HUDEP-2 (cell line): ENCODE measurements around the gene ELP4.
"Not testable (repeated sequence)": the region's sequence is repeated elsewhere in the genome, so short reads cannot be mapped to it uniquely, and the experiment has no call there.

Source experiments
- DNase-seq, 76 experiments: peaks; one replicate each; lab custom pipeline; 2025; ENCODE audit not compliant: unreplicated experiment in 76 of 76; lab: John Stamatoyannopoulos, UW

ELP4 gene

DNA sequence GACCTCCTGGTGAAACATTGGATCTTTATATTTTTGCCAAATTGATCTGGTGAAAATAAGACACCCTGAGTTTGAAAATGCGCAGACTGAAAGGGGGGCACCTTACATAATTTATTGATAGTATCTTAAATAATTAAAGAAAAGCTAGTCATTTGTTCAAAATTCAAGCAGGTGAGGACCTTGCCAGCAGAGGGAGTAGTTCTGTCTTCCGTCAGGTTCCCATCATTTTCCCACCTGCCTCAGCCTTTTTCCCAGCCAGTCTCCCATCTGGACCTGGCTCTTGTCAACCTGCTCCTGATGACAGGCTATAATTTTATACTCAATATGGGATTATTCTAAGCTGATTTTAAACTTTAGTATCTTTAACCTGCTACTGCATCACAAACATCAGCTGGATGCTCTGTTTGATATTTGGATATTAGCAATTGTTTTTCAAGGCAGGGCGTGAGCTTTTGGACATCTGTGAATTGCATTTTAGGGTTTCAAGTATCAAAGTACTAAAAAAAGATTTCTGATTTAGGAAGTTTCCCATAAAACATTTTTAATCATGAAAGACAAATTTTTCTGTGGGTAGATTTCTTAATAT, 132.0 kb downstream of the ELP4 start:
- DNase-seq, result peak in 2 of 76 experiments; percentile 5 to 6

DNA sequence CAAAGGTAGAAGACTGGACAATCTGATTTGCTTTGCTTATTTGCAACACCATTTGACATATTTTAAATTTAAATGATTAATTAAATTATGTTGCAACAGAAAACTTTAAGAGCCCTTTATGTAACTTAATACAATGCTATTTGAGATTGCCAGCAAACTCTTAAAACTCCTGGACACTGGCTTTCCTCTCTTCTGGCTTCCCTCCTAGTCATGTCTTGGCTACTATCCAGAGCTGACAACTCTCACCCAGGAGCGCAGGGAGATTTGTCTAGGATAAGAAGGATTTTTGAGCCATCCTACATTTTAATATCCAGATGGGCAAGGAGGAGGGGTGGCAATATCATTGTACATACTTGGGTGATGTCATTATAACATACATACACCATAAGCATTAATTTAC, 134.3 kb downstream of the ELP4 start:
- no peak for DNase-seq

DNA sequence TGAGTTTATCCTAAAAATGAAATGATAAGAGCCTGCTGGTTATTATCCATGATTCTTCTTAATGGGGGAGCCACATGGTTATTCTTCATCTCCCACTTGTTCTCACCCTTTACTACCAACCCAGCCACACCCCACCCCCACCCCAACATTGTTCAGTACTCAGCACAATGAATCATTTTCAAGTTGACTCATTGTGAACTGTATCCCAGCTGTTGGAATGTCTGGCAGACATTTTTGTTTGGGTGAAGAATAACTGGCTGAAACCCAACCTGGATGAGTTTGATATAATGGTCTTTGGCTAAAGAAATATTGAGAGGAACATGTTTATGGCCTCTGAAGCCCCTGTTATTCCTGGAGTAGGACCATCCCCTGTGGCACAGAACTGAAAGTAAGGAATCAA, 136.2 kb downstream of the ELP4 start:
- DNase-seq, result no peak

DNA sequence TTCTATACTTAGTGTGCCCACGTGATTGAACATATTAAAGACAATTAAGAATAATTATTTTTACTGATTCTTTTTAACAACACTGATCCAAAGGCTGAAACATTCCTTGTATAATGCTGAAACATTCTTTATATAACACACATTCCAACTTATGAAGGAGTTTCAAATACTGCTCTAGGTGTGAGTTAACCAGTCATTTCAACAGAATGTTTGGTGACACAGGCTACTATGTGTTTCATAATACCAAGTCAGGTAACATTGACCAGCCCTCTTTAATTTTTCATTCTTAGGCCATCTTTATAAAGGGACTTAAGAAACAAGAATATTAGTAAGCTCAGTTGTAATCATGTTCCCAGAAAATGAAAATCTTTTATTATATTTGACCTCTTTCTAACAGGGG, 136.6 kb downstream of the ELP4 start:
- DNase-seq, result no peak

DNA sequence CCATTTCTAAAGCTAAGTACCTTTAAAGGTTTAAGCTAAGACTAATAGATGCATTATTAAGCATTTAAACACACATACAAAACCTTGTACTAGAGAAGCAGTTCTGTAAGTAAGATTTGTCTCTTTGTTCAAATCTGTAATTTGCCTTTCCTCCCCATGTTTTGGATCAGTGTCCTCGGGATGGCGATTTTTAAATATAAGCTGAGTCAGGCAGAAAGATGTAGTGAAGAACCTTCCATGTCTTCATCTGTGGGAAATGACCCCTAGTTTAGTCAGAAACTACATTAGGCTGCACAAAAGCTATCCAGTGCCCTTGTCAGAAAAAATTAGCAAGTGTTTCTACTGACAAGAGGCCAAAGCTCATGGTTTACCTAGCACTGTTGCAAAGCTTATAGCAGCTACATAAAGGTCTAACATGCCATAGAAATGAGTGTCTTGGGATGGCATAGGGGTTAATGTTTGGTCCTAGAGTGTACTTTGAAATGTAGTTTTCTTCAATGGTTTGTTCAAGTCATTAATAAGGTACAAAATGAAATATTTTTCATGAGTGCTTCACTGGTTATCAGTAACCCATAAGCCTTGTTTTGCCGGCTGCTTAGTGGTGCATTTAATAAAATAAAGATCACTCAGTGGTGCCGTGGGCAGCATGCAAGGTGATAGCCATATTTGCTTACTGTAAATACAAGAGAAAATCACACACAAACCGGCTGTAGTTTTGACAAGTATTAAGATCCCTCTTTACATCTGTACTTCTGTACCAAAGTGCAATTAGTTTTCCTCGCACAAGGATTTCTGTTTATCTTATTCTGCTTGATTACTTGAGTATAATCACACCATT, 139.8 kb downstream of the ELP4 start:
- no peak for DNase-seq

DNA sequence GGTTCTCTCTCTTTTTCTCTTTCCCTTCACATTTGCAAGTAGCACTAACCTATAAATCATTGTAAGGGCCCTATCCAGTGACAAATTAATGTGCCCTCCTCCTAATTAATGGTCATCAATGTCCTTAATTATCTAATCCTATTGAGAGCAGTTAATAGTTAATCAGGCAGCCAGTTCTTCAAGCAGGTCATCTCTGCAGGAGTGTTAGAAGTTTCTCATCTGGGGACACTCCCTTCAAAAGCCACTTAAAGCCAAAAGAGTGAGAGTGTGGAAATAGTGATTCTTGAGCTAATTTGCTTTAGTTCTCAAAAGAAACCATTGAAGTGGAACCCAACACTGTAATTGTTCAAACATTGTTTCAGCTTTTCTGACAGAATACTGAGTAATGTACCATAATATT, 141.6 kb downstream of the ELP4 start:
- DNase-seq, result no peak

DNA sequence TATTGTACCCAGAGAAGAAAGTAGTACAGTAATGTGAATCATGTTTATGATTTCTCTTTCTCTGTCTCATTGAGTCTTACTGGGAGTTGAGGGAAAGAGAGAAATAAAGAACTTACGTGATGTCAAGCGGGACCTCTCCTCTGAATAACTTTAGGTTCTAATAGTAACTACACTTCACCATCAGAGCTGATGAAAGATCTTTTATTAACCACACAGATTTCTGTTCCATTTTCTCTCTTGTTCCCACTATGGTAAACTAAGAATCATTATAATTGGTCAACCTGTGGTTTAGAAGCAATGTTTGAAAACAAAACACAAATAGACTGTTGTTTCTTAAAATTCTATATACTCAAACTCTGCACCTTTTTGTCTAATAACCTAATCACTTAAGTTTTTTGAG, 142.3 kb downstream of the ELP4 start:
- DNase-seq, result no peak

DNA sequence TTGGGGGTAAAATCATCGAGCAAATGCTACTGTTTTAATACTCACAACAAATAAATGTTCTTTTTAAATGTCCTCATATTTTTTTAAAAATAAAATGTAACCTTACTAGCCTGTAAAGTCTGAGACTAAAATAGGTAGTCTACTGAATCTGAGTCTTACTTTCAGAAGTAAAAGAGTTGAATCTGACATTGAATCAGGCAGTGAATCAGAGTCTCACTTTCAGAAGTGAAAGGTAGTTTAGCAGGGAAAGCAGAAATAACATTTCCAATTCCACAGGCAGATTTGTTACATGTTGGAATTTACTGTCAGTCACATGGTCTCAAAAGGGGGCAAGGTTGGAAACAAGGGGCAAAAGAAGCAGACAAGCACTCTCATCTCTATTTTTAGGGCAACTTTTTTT, 143.0 kb downstream of the ELP4 start:
- no peak for DNase-seq

DNA sequence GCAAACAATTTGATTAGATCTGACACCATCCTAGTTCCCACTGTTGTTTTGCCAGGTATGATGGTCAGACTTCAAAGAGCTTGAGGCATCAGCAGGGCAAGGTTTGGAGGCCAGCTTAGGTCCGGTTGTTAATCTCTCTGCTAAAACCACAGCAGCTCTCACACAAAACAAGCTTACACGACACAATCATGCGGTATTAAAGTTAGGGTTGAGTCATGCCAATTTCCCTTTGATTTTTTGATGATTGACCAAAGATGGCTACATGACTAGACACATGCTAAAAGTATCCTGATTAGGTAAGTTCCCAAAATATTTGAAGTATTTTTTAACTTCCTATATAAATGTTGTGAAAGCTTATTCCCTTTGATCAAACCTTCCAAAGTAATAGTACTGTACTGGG, 145.9 kb downstream of the ELP4 start:
- DNase-seq, result no peak

DNA sequence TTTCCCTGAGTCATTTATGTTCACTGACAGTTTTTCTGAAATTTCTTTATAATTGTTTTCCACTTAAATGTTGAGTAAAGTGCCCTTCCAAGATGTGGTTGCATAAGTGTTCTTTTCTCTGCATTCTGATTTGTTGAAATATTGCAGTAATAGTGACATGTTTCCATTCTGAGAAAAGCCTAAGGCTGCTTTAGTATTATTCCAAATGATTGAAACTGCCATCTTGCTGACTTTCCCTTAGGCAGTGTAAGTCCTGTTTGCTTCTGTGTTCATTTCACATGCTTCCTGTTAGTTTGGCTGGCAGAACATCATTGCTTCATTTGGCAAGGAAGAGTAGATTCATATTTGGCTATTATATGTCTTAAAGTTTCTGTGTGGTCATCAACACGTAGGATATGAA, 146.5 kb downstream of the ELP4 start:
- DNase-seq, result no peak

DNA sequence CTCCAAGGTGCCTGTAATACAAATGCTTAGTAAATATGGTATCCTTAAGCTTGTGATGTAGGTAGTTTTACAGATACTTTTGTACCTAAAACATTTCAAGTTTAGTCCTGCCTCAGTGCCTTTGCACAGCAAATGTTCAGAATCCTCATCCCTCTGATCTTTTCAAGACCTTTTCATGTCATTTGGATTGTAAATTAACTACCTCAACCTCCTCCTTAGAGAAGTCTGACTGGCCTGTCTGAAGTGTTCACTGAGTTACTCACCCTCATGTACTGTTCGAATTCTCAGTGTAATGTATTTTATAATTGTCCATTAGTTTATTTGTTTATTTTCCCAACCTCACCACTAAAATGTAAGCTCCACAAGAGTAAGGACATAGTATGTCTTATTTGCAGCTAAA, 147.5 kb downstream of the ELP4 start:
- no peak for DNase-seq

DNA sequence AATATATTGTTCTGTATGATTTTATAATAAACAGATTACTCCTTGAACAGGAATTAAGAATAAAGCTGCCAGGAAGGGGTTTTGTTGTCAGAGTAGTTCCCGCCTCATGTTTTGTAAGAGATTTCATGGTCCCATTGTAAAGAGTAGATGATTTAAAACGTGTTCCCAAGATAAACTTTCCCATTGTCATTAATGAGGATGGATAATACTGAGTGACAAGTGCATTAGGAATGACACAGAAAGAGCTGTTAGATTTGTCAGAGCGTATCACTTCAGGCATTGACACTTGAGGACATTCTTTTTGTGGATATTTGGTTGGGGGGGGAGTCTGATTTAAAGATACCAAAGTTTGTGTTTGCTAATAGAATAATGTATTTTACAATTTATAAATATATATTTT, 154.6 kb downstream of the ELP4 start:
- no peak for DNase-seq

DNA sequence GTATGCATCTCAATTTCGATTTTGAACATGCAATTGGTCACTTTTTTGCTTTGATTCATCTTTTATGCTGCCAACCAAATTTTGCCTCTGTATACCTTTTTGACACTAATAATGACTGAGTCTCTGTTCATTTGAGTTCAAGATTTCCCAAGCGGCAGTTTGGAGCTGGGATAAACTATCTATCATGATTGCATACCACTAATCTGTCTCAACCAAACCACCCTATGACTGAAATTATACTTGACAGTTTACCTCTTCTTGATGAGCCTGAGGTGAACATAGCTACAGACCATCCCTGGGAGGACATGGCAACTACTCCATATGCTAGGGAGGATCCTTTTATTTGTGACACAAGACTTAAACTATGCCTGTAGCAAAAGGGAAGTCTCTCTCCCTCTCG, 155.4 kb downstream of the ELP4 start:
- no peak for DNase-seq

DNA sequence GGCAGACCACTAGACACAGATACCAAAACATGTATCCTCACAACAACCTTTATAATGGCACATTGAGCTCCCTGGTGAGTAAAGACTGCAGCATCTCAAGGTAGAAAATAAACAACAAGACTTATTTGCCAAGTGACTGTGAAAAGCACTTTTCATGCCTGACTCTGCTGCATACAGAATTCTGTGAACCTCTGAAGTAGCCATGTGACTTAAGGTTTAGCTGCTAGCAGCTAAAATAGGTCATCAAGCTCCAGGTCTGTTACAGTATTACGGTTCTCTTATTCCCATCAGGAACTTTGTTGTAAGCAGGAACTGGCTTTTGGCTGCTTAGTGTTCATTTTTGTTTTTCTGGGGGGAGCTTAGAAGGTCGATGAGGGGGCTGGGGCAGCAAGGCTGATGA, 162.1 kb downstream of the ELP4 start:
- DNase-seq, result no peak

DNA sequence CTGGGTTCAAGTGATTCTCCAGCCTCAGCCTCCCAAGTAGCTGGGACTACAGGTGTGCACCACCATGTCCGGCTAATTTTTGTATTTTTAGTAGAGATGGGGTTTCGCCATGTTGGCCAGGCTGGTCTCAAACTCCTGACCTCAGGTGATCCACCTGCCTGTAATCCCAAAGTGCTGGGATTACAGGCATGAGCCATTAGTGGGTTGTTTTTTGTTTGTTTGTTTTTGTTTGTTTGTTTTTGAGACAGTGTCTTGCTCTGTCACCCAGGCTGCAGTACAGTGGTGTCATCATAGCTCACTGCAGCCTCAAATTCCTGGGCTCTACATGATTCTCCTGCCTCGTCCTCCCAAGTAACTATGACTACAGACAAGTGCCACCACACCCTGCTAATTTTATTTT, 163.5 kb downstream of the ELP4 start:
- not testable (repeated sequence) for DNase-seq

DNA sequence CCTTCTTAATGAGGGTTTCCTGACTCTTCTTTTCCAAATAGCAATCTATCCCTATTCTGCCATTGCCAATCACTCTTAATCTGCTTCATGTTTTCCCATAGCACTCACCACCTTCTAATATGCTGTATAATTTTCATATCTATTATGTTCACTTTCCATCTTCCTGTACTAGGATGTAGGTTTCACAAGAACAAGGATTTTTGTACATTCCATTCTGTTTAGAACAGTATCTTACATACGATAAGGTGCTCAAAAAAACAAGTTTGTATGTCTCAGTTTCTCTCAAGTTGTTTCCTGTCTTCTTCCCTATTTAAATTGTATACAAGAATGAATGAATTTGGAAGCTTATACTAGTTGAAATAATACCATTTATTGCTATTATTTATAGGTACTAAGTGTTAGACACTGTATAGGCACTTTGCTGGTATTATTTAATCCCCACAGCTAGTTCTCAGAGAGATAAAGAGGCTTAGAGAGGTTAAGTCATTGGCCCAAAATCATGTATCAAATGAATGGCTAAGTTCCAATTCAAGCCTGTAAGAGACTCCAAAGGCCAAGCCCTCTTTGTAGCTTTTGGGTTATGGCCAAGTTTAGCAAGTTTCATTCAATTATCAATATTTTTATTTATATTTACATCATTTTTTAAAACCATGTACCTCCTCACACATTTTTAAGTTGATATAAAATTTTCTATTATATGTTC, 166.9 kb downstream of the ELP4 start:
- no peak for DNase-seq

DNA sequence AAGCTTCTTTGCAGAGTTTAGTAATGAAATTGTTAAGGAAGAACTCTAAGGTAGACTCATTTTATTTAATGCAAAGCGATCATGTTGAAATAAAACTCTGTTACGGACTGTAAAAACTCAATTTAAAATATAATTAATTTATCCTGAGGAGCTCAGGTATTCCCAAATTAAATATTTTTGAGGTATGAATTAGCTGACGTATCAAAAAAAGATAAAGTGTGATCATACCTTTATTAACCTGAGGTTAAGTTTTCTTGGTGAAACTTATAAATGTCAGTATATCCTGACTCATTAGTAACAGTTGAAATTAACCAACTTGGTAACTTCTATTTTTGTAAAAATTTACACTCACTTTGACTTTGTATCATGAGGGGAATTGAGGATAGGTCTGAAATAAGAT, 171.2 kb downstream of the ELP4 start:
- DNase-seq, result no peak

DNA sequence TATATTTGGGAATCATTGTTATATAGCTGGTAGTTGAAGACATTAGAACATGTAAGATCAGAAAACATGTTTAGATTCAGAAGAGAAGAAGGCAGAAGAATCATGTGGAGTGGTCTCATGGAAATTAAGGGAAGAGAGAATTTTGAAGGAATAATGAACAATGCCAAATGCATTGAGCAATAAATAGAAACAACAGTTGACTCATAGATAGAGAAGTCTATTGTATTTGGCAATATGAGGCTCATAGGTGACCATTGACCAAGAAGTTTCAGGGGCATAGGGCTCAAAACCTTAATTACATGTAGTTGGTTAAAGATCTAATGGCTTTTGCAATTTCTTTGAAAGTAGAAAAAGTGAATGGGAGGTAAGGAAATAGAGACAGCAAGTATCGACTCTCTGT, 177.7 kb downstream of the ELP4 start:
- no peak for DNase-seq

DNA sequence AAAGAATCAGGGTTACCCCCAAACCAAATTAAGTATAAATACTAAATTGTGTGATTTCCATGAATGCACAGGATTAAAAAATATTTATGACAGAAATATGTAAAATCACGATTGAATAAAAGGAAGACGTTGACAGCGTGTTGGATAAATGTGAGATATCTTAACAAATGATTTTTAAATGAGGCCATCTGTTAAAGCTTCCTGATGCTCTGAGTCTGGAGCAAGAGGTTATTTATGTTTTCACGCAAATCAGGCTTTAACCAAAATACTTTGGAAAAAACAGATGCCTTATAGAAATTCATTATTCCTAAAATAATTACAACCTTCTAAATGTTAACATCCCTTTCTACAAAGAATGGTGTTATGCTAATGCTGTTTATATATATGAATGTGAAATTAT, 178.3 kb downstream of the ELP4 start:
- DNase-seq, result no peak

DNA sequence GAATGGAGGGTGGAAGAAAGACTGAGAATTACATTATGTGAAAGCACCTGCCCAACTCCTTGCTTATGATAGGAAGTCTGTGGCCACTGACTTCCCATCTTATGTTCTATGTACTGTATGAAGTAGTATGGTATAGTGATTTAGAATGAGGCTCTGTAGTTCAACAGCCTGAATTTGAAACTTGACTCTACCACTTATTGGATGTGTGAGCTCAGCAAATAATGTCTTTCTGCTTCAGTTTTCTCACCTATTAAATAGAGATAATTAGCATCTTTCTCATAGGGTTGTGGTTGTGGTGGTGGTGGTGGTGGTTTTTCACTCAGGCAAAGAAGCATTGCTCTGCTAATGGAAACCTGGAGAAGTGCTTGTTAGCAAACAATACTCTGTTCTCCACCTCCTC, 180.0 kb downstream of the ELP4 start:
- no peak for DNase-seq

DNA sequence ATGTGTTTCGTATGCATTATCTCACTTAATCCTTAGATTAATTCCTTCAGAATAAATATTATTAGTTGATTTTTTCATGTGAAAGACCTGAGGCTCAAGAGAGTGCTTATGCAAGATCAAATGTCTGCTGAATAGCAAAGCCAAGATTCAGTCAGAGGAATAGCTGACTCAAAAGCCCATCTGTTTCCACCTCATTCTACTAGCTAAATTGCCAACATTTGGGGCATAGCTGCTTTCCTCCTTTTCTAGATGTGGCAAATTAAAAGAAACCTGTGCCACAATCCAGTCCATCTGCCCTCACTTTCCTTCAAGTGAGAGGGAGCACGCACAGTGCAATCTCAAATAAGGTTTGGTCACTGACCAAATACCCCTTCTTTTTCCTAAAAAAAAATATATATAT, 180.5 kb downstream of the ELP4 start:
- no peak for DNase-seq

DNA sequence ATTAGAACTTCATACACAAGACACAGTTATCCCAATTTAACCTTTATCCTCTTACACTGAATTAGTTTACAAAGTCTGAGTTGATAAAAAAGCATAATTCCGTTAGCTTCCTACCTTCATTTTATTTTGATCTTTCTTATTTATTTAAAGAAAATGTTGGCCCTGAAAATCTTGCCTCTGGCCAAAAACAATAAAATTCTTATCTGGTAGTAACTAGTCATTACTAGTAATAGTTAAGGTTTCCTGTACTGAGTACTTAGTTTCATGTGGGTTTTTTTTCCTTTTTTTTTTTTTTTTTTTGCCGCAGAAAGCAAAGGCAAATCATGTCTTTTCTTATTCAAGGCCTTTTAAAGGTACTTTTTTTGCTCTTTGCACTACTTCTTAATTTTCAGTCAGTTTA, 180.9 kb downstream of the ELP4 start:
- no peak for DNase-seq
